ENCODE measurements around the gene TMED5. TPM values are rescaled to one million over a fixed set of nuclear protein-coding genes. Genes with fewer than 3 reads are reported as not detected.

Gene TMED5
- total and polyA plus RNA-seq, 12 donors: 8.5 to 181 (median 85.7) TPM

DNA sequence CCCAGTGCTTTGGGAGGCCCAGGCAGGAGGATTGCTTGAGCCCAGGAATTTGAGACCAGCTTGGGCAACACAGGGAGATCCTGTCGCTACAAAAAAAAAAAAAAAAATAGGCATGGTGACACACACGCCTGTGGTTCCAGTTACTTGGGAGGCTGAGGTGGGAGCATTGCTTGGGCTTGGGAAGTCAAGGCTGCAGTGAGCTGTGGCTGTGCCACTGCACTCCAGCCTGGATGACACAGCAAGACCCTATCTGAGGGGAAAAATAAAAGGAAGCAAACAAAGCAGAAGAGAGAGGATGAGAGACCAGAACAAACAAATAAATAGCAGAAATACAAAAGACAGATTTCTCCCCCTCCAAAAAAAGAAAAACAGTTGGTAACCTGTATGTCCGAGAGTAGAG, 67.1 kb downstream of the TMED5 start:
- H3K9me3 ChIP-seq (replicated peaks in 1 of 3): peaks cover 0 to 3% (median 0%) of the 10 kb centered on the region in 3 donors
- H3K4me1 ChIP-seq (replicated peaks in 1 of 2): peaks cover 17 to 22% of the 10 kb centered on the region in 2 donors
- H3K27ac ChIP-seq: no peak overlapping the region
- no peak overlapping the region for H3K4me3 ChIP-seq
- H3K36me3 ChIP-seq (replicated peaks in 1 of 2): peaks cover 0 to 21% of the 10 kb centered on the region in 2 donors
- intact Hi-C loops (cut with DNase I): no loop called here
- WGBS, 4 donors: 88 to 99% (median 91%) methylated on average over 3 of the region's 3 CpGs
- DNase-seq: no peak
- H3K27me3 ChIP-seq: no peaks in the 10 kb centered on the region
- TF ChIP-seq, protein P1, sequence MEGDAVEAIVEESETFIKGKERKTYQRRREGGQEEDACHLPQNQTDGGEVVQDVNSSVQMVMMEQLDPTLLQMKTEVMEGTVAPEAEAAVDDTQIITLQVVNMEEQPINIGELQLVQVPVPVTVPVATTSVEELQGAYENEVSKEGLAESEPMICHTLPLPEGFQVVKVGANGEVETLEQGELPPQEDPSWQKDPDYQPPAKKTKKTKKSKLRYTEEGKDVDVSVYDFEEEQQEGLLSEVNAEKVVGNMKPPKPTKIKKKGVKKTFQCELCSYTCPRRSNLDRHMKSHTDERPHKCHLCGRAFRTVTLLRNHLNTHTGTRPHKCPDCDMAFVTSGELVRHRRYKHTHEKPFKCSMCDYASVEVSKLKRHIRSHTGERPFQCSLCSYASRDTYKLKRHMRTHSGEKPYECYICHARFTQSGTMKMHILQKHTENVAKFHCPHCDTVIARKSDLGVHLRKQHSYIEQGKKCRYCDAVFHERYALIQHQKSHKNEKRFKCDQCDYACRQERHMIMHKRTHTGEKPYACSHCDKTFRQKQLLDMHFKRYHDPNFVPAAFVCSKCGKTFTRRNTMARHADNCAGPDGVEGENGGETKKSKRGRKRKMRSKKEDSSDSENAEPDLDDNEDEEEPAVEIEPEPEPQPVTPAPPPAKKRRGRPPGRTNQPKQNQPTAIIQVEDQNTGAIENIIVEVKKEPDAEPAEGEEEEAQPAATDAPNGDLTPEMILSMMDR (IDR thresholded peaks at IDR 0.05): no peak
- no peak for TF ChIP-seq POLR2A (IDR thresholded peaks at IDR 0.05)

DNA sequence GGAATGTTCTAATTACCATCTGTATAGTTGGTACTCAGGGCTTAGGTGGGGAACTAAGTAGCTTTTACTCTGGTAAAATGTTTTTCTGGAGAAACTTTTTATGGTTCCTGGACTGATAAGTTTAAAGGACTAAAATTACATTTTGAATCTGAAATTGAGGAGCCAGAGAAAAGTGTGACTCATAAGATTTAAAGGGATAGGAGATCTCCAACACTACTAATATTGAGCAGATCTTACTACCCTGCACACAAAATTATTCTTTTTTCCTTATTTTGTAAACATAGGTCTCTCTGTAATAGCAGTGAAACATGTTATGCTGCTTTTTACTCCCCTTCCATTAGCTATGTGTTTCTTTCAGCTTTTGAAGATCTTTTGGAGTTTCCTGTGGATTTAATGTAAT, 68.7 kb downstream of the TMED5 start:
- intact Hi-C loops (cut with DNase I): no loop called here
- no peak for TF ChIP-seq POLR2A (IDR thresholded peaks at IDR 0.05)
- TF ChIP-seq, protein P1 (IDR thresholded peaks at IDR 0.05): no peak
- Histone ChIP-seq H3K4me3 (peak overlapping the region in 1 of 4 donors; percentile 8), H3K4me1 (replicated peaks in 1 of 2) (peaks cover 17 to 22% of the 10 kb centered on the region in 2 donors), H3K27me3 (no peaks in the 10 kb centered on the region), H3K9me3 (replicated peaks in 1 of 3) (peaks cover 0 to 4% (median 0%) of the 10 kb centered on the region in 3 donors), H3K27ac (peak overlapping the region in 1 of 5 donors; percentile 43), H3K36me3 (replicated peaks in 1 of 2) (peaks cover 0 to 9% of the 10 kb centered on the region in 2 donors)
- DNase-seq: no peak

DNA sequence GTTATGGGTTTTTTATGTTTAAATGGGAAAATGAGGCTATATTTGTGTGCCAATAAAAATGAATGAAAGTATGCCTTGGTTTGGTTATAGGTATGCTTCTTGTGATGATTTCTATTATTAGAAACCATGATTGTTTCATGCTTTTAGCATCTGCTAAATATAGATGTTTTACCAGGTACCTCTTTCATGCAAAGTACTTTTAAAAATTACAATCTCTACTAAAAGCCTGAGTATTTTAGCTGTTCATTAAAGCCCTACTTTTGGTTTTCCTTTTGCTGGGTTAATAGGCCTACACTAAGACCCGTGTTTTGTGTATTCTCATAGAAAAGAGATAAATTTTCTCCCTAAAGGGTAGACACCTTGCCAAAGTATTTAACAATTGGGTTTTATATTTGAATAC, 69.1 kb downstream of the TMED5 start:
- peaks cover 0 to 4% of the 10 kb centered on the region in 2 donors for H3K36me3 ChIP-seq (replicated peaks in 1 of 2)
- no peaks in the 10 kb centered on the region for H3K27me3 ChIP-seq
- intact Hi-C loops (cut with DNase I): no loop called here
- no peak for DNase-seq
- TF ChIP-seq, protein P1 (IDR thresholded peaks at IDR 0.05): no peak
- no peak for TF ChIP-seq POLR2A (IDR thresholded peaks at IDR 0.05)
- H3K4me3 ChIP-seq: no peak overlapping the region
- peak overlapping the region in 1 of 5 donors; percentile 43 for H3K27ac ChIP-seq
- peaks cover 0 to 4% (median 0%) of the 10 kb centered on the region in 3 donors for H3K9me3 ChIP-seq (replicated peaks in 1 of 3)
- peaks cover 17 to 22% of the 10 kb centered on the region in 2 donors for H3K4me1 ChIP-seq (replicated peaks in 1 of 2)
- WGBS, 4 donors: 56 to 76% (median 64%) methylated on average over 1 of the region's 1 CpG

DNA sequence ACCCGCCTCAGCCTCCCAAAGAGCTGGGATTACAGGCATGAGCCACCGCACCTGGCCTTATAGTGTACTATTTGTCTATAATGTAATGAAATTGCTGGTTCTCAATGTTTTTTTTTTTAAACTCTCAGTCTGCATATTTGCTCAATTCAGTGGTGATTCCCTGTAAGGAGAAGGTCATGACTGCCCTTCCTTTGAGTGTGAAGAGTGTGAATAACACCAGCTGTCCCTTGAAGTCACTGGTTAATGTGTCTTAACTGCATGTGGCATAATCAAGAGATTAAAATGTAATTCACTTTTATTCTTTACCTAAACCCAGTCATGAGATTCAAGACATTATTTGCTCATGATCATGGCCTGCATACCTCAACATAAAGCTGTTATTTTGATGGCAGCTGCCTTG, 70.6 kb downstream of the TMED5 start:
- WGBS, 4 donors: 94 to 97% (median 96%) methylated on average over 2 of the region's 2 CpGs
- peaks cover 17 to 22% of the 10 kb centered on the region in 2 donors for H3K4me1 ChIP-seq (replicated peaks in 1 of 2)
- peaks cover 0 to 4% (median 0%) of the 10 kb centered on the region in 3 donors for H3K9me3 ChIP-seq (replicated peaks in 1 of 3)
- no peak overlapping the region for H3K4me3 ChIP-seq
- H3K27ac ChIP-seq: no peak overlapping the region
- H3K36me3 ChIP-seq (replicated peaks in 1 of 2): no peaks in the 10 kb centered on the region
- no peak for TF ChIP-seq POLR2A (IDR thresholded peaks at IDR 0.05)
- TF ChIP-seq, protein P1 (IDR thresholded peaks at IDR 0.05): no peak
- no peaks in the 10 kb centered on the region for H3K27me3 ChIP-seq
- no peak for DNase-seq
- intact Hi-C loops (cut with DNase I): no loop called here
